ENCODE data around the gene MALRD1.

- no peak for TF ChIP-seq CTCF (IDR thresholded peaks at IDR 0.05)
- TF ChIP-seq POLR2A (IDR thresholded peaks at IDR 0.05), result no peak
Observed at GRCh38 chr10:19332304-19332703, 283.7 kb downstream of the MALRD1 start.

Data from body of pancreas (tissue), 4 donors.